Endodermal cell (in vitro differentiated cells): ENCODE data around the gene TRPC4. TPM values are rescaled to one million over a fixed set of nuclear protein-coding genes. Genes with fewer than 3 reads are reported as not detected.

Experiments used
- DNase-seq: peaks from one replicate; pipeline ENCODE4 v3.0.0-alpha.2; 2017
- H3K27ac ChIP-seq: 2 replicates; pipeline ENCODE4 v1.5.1; 2013; ENCODE audit warnings: mild to moderate bottlenecking, low read depth, low read length, moderate library complexity
- H3K27me3 ChIP-seq: 2 replicates; pipeline ENCODE4 v1.6.1; 2013; ENCODE audit warnings: mild to moderate bottlenecking, low read length, moderate library complexity; ENCODE audit not compliant: insufficient read depth, control insufficient read depth, poor library complexity, severe bottlenecking
- H3K36me3 ChIP-seq: 2 replicates; pipeline ENCODE4 v1.7.0; 2013; ENCODE audit warnings: mild to moderate bottlenecking, low read length, moderate library complexity; ENCODE audit not compliant: control insufficient read depth, insufficient read depth
- H3K4me1 ChIP-seq: one replicate; pipeline ENCODE4 v1.7.0; 2013; ENCODE audit warnings: low read length; ENCODE audit not compliant: control insufficient read depth, insufficient read depth
- H3K4me3 ChIP-seq: 2 replicates; pipeline ENCODE4 v1.5.1; 2013; ENCODE audit warnings: mild to moderate bottlenecking, low read length, moderate library complexity
- H3K9ac ChIP-seq: 2 replicates; pipeline ENCODE4 v1.6.1; 2013; ENCODE audit warnings: mild to moderate bottlenecking, low read length, moderate library complexity; ENCODE audit not compliant: poor library complexity, severe bottlenecking; ENCODE audit errors: extremely low read depth
- H3K9me3 ChIP-seq: 2 replicates; pipeline ENCODE4 v1.6.1; 2013; ENCODE audit warnings: mild to moderate bottlenecking, low read length, moderate library complexity; ENCODE audit not compliant: control insufficient read depth
- H3K27ac Mint-ChIP-seq: 2 replicates; pipeline ENCODE4 v1.8.0; 2020; ENCODE audit warnings: mixed read lengths
- H3K27me3 Mint-ChIP-seq: 2 replicates; pipeline ENCODE4 v1.8.0; 2021; ENCODE audit warnings: mild to moderate bottlenecking, mixed read lengths; ENCODE audit not compliant: insufficient read depth
- H3K36me3 Mint-ChIP-seq: 2 replicates; pipeline ENCODE4 v1.8.0; 2020; ENCODE audit warnings: low read depth, mixed read lengths
- H3K4me1 Mint-ChIP-seq: 2 replicates; pipeline ENCODE4 v1.8.0; 2020; ENCODE audit warnings: mixed read lengths
- H3K4me3 Mint-ChIP-seq: 2 replicates; pipeline ENCODE4 v1.8.0; 2020; ENCODE audit warnings: mild to moderate bottlenecking, moderate library complexity, mixed read lengths
- H3K9me3 Mint-ChIP-seq: 2 replicates; pipeline ENCODE4 v1.8.0; 2020; ENCODE audit warnings: mild to moderate bottlenecking, mixed read lengths
- WGBS, 2 experiments: methylation state at CpG; one replicate each; pipeline versions ENCODE4 v1.1.5 to v1.1.7; 2013; ENCODE audit warnings: missing lambda C conversion rate in 2 of 2, mixed read lengths in 1 of 2; ENCODE audit not compliant: insufficient coverage in 1 of 2, insufficient read length in 1 of 2; 5-methylcytosine and 5-hydroxymethylcytosine counted together
- total RNA-seq, 2 donors: library from RNA; stranded (reverse); fragmentation: NEBNext Ultra II Directional in 1 of 2; extraction: Animal tissue kit (Norgen Biotek cat#: 25700) in 1 of 2; gene quantifications; 2 replicates in 1 of 2; 3 replicates in 1 of 2; pipeline ENCODE4 v1.2.1, GENCODE V29; 2021
- TF ChIP-seq, protein P1 (sequence below): fragments of 200-600 bp; sonication (generic); conservative IDR thresholded peaks from 2 replicates; pipeline ENCODE4 v1.5.0; 2021; ENCODE audit warnings: antibody characterized with exemption, mild to moderate bottlenecking

The TRPC4 gene
- total RNA-seq, 2 donors from 2014 or later: 22.5 to 28.5 TPM

DNA sequence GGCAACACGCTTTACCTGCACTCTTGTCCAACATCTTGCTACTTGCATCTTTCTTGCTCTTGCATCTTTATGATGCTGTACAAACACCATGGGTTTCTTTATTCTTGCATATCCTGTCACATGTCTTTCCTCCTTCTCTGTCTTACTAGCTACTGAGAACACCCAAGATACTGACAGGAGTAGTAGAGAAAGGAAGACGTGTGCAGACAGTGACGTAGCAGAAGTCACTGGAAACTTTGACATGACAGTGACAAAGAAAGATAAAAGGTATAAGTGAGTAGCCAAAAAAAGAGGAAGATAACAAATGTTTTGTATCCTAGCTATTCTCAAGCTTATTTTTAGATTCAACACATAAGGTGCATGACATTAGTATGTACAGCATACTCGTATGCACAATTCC, 34.2 kb downstream of the TRPC4 start:
- H3K27me3 Mint-ChIP-seq: no peaks in the 10 kb centered on the region
- H3K4me1 Mint-ChIP-seq: no peaks in the 10 kb centered on the region
- no peaks in the 10 kb centered on the region for H3K36me3 ChIP-seq
- peaks cover 33% of the 10 kb centered on the region for H3K9me3 ChIP-seq
- H3K36me3 Mint-ChIP-seq: peaks cover 33% of the 10 kb centered on the region
- no peak overlapping the region for H3K27ac ChIP-seq
- TF ChIP-seq, protein P1, sequence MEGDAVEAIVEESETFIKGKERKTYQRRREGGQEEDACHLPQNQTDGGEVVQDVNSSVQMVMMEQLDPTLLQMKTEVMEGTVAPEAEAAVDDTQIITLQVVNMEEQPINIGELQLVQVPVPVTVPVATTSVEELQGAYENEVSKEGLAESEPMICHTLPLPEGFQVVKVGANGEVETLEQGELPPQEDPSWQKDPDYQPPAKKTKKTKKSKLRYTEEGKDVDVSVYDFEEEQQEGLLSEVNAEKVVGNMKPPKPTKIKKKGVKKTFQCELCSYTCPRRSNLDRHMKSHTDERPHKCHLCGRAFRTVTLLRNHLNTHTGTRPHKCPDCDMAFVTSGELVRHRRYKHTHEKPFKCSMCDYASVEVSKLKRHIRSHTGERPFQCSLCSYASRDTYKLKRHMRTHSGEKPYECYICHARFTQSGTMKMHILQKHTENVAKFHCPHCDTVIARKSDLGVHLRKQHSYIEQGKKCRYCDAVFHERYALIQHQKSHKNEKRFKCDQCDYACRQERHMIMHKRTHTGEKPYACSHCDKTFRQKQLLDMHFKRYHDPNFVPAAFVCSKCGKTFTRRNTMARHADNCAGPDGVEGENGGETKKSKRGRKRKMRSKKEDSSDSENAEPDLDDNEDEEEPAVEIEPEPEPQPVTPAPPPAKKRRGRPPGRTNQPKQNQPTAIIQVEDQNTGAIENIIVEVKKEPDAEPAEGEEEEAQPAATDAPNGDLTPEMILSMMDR: no peak
- no peak for DNase-seq
- 93 to 99% methylated on average over 4 of the region's 4 CpGs for WGBS, 2 experiments
- no peaks in the 10 kb centered on the region for H3K4me1 ChIP-seq
- H3K4me3 ChIP-seq: no peak overlapping the region
- H3K27me3 ChIP-seq: no peaks in the 10 kb centered on the region
- H3K4me3 Mint-ChIP-seq: no peak overlapping the region
- H3K9ac ChIP-seq: no peak overlapping the region
- H3K9me3 Mint-ChIP-seq: peaks cover 25% of the 10 kb centered on the region
- H3K27ac Mint-ChIP-seq: no peak overlapping the region

DNA sequence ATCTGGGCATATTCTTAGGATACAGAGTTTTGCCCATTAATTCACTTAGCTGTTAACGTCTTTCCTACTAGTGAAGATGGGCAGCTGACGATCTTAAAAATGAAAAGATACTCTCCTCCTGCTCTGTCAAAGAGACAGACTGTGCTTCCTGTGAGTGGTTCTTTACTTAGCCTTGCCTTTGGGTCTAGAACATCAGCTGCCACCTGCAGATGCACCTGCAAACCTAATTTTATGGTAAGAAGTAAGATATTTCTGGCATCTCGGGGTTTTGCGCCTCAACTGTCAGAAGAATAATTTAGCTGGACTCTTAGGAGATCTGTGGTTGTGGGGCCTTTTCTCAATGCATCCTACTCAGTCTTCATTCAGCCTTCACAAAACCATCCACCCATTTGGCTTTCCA, 36.2 kb downstream of the TRPC4 start:
- H3K27ac Mint-ChIP-seq: no peak overlapping the region
- no peaks in the 10 kb centered on the region for H3K4me1 ChIP-seq

DNA sequence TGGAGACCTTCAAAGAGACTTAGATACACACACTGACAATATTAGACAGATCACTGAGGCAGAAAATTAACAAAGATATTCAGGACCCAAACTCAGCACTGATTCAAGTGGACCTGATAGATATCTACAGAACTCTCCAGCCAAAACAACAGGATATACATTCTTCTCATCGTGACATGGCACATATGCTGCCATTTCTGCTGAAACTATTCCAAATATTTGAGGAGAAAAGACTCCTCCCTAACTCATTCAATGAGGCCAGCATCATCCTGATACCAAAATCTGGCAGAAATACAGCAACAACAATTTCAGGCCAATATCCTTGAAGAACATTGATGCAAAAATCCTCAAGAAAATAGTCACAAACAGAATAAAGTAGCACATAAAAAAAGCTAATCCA, 53.3 kb downstream of the TRPC4 start:
- no peak overlapping the region for H3K4me3 Mint-ChIP-seq
- 88 to 100% methylated on average over 1 of the region's 1 CpG for WGBS, 2 experiments
- H3K27ac Mint-ChIP-seq: no peak overlapping the region
- Histone ChIP-seq H3K27me3 (no peaks in the 10 kb centered on the region), H3K36me3 (peaks cover 5% of the 10 kb centered on the region), H3K4me1 (no peaks in the 10 kb centered on the region), H3K9ac (no peak overlapping the region), H3K27ac (no peak overlapping the region), H3K9me3 (peaks cover 43% of the 10 kb centered on the region), H3K4me3 (no peak overlapping the region)
- peaks cover 29% of the 10 kb centered on the region for H3K36me3 Mint-ChIP-seq
- peaks cover 53% of the 10 kb centered on the region for H3K9me3 Mint-ChIP-seq
- no peaks in the 10 kb centered on the region for H3K27me3 Mint-ChIP-seq
- no peaks in the 10 kb centered on the region for H3K4me1 Mint-ChIP-seq
- no peak for DNase-seq
- TF ChIP-seq, protein P1: no peak

More for the DNA sequence above, 36.2 kb downstream of the TRPC4 start:
- peaks cover 3% of the 10 kb centered on the region for H3K36me3 ChIP-seq
- H3K9ac ChIP-seq: no peak overlapping the region
- H3K4me3 ChIP-seq: no peak overlapping the region
- no peak for DNase-seq
- 71 to 100% methylated on average over 2 to 4 of the region's 4 CpGs for WGBS, 2 experiments
- Mint-ChIP-seq H3K36me3 (peaks cover 39% of the 10 kb centered on the region), H3K4me1 (no peaks in the 10 kb centered on the region), H3K27me3 (no peaks in the 10 kb centered on the region), H3K9me3 (peaks cover 34% of the 10 kb centered on the region), H3K4me3 (no peak overlapping the region)
- TF ChIP-seq, protein P1: no peak
- H3K9me3 ChIP-seq: peaks cover 41% of the 10 kb centered on the region
- no peaks in the 10 kb centered on the region for H3K27me3 ChIP-seq
- H3K27ac ChIP-seq: no peak overlapping the region
